RKO (cell line): ENCODE measurements around the gene MMP14.

Experiments
- DNase-seq: peaks from one replicate; pipeline ENCODE4 v3.0.0-alpha.2; 2016; ENCODE audit warnings: low spot score

The MMP14 gene

DNA sequence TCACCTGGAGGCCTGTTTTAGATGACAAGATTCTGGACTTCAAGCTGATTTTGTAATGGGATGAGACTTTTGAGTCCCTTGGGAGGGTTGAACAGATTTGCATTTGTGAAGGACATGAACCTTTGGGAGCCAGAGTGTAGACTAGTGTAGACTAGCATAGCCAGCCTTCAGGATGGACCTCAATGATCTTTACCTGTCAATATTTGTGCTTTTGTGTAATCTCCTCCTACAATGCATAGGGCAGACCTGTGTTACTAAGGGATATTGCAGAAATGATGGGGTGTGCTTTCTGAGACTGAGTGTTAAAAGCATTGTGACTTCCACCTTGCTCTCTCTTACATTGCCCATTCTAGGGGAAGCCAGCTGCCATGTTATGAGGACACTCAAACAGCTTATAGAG lies 25.3 kb downstream of the MMP14 start:
- DNase-seq: no peak

DNA sequence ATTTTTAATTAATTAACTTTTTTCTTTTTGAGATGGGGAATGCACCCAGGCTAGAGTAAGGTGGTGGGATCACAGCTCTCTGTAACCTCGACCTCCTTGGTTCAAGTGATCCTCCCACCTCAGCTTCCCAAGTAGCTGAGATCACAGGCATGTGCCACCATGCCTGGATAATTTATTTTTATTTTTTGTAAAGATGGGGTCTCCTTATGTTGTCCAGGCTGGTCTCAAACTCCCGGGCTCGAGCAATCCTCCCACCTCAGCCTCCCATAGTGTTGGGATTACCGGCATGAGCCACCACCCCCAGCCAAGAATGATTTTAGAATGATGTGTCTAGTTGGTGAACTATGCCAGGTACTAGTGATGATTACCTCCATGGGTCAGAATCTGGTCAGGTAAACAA lies 28.6 kb downstream of the MMP14 start:
- DNase-seq: no peak

DNA sequence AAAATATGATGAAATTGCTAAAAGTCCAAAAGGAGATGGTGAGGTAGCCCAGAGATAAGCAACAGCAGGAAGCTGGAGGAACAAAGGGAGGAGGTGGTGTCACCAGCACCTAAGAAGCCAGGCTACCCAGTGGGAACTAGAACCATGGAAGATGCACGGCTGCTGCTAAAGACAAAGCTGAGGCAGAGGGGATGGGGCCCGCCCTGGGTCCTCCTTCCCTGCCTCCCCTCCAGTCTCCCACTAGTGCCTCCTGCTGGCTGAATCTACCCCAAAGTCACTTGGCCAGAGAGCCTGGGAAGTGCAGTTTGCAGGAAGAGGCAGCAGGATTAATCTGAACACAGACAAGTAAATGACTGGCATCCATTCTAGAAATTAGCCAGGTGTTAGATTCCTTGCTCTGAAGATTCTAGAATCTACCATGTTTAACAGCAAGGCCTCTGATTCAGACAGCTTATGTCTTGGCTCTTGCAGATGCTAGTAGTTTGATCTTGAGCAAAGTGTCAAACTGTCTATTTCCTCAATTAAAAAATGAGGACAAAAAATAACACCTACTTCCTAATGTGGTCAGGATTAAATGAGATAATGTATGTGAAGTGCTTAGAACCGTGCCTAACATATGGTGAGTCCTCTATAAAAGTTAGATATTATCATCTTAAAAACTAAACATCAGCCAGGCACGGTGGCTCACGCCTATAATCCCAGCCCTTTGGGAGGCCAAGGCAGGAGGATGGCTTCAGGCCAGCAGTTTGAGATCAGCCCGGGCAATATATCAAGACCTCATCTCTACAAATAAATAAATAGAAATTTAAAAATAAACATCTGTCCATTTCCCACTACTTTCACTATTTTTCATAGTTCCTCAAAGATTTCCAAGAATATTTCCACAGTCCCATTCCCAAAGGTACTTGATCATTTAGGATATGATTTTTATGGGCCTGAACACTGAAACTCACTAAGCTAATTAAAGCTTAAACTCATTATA lies 29.3 kb downstream of the MMP14 start:
- no peak for DNase-seq

DNA sequence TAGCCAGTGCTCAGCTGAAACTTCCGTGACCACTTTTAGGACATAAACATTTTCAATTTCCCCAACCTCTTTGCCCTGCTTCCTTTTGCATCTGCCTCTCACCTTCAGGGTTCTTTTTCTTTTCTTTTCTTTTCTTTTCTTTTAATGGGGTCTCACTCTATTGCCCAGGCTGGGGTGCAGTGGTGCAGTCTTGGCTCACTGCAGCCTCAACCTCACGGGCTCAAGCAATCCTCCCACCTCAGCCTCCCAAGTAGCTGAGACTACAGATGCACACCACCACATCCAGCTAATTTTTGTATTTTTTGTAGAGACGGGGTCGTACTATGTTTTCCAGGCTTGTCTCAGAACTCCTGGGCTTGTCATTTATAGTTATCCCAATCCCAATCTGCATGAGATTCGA lies 30.5 kb downstream of the MMP14 start:
- DNase-seq: no peak

DNA sequence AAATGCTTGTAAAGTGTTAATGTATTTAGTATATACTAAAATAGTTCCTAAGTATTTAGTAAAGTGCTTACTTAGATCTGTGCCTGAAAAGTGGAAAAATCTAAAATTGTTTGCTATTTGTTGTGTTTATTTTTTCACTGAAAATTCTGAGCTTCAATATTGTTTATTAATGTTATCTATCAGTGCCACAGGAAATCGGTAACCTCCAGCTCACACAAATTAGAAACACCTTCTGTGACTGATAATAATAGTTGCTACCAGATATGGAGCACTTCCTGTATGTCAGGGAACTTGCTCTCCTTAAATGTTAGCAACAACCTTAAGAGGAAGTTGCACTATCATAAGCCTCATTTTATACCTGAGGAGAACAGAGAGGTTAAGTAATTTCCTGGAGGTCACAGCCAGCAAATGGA lies 34.4 kb downstream of the MMP14 start:
- no peak for DNase-seq

DNA sequence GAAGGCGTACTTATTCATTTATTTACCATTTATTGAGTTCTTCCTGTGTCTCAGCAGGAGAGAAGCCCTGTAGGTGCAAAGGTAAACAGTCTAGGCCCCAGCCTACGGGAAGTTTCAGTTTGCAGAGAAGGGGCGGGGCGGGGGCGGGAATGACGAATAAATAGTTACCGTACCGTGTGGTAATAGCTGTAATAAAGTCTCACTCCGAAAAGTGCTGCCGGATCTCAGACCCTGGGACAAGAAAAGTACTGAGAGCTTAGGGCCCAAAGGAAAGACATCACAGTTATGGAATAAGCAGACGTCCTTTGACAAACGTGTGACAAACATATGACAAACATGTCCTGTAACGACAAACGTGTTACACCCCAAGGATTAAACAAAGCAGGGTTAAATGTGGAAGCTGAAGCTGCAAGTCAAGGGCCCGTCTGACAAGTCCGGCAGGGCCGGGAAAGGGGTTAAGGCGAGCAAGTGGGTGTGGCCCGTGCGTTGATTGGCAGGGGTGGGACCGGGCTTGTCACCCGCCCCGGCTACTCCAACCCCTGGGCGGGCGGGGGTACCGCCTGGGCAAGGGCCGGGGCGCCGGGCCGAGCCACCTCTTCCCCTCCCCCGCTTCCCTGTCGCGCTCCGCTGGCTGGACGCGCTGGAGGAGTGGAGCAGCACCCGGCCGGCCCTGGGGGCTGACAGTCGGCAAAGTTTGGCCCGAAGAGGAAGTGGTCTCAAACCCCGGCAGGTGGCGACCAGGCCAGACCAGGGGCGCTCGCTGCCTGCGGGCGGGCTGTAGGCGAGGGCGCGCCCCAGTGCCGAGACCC lies 35.0 kb downstream of the MMP14 start, which contains the start of gene LRP10:
Gene LRP10, plus strand, starts transcription at position 517 of the 809 bp plus-strand sequence. CDS start 564 bp downstream, outside the sequence.
- peak; percentile 95 for DNase-seq

DNA sequence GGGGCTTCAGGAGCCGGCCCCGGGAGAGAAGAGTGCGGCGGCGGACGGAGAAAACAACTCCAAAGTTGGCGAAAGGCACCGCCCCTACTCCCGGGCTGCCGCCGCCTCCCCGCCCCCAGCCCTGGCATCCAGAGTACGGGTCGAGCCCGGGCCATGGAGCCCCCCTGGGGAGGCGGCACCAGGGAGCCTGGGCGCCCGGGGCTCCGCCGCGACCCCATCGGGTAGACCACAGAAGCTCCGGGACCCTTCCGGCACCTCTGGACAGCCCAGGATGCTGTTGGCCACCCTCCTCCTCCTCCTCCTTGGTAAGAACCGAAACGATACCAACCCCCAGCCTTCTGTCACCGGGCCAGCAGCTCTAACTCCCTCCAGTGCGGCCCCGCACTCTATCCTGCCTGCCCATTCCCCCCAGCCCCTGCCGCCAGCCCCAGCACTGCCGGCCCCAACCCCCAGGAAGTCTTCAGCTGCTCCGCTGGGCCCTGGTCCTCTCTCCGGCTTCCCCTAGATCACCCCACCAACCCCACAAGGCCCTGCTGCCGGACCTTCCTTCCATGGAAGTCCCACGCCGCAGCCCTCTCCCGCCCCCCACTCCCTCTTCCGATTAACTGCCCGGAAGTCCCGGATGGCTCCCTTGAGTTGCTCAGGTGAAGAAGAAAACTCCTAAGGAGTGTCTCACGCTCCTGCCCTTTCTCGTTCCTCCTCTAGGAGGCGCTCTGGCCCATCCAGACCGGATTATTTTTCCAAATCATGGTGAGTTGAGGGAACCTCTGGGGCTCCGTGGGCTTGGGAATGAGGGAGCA lies 35.8 kb downstream of the MMP14 start:
- peak; percentile 87 for DNase-seq

DNA sequence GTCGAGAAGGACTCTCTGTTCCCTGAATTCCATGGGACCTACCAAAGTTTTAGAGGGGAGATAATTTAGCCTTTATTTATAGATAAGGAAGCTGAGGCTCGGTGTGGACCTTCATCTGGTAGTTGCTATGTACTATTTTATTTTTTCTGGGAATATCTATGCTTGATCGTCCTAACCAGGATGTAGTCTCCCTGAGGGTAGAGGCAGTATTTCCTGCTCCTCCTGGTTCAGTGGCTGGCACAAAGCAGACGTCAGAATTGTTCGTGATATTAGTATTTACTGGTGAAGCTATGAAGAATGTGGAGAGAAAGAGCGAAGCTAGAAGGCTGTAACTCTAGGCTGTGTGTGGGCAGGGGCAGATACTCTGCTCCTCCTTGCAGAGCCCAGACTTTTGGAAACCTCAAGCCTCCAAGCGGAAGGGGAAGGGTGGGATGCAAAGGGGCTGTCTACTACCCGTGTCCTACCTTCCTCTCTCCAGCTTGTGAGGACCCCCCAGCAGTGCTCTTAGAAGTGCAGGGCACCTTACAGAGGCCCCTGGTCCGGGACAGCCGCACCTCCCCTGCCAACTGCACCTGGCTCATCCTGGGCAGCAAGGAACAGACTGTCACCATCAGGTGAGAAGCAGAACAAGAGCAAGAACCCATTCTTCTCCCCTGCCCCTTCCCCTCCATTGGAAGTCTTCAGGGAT lies 36.6 kb downstream of the MMP14 start:
- DNase-seq: no peak

DNA sequence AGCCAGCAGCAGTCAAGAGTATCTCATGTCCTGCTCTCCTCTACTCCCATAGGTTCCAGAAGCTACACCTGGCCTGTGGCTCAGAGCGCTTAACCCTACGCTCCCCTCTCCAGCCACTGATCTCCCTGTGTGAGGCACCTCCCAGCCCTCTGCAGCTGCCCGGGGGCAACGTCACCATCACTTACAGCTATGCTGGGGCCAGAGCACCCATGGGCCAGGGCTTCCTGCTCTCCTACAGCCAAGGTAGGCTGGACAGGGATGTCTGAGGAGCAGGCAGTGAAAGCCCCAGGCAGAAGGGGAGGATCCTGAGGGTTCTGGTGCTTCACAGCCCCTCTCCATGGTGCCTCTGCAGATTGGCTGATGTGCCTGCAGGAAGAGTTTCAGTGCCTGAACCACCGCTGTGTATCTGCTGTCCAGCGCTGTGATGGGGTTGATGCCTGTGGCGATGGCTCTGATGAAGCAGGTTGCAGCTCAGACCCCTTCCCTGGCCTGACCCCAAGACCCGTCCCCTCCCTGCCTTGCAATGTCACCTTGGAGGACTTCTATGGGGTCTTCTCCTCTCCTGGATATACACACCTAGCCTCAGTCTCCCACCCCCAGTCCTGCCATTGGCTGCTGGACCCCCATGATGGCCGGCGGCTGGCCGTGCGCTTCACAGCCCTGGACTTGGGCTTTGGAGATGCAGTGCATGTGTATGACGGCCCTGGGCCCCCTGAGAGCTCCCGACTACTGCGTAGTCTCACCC lies 38.8 kb downstream of the MMP14 start:
- no peak for DNase-seq

DNA sequence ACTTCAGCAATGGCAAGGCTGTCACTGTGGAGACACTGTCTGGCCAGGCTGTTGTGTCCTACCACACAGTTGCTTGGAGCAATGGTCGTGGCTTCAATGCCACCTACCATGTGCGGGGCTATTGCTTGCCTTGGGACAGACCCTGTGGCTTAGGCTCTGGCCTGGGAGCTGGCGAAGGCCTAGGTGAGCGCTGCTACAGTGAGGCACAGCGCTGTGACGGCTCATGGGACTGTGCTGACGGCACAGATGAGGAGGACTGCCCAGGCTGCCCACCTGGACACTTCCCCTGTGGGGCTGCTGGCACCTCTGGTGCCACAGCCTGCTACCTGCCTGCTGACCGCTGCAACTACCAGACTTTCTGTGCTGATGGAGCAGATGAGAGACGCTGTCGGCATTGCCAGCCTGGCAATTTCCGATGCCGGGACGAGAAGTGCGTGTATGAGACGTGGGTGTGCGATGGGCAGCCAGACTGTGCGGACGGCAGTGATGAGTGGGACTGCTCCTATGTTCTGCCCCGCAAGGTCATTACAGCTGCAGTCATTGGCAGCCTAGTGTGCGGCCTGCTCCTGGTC lies 39.4 kb downstream of the MMP14 start:
- DNase-seq: no peak

DNA sequence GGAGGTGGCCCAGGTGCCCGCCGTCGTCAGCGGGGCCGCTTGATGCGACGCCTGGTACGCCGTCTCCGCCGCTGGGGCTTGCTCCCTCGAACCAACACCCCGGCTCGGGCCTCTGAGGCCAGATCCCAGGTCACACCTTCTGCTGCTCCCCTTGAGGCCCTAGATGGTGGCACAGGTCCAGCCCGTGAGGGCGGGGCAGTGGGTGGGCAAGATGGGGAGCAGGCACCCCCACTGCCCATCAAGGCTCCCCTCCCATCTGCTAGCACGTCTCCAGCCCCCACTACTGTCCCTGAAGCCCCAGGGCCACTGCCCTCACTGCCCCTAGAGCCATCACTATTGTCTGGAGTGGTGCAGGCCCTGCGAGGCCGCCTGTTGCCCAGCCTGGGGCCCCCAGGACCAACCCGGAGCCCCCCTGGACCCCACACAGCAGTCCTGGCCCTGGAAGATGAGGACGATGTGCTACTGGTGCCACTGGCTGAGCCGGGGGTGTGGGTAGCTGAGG lies 40.7 kb downstream of the MMP14 start:
- no peak for DNase-seq

DNA sequence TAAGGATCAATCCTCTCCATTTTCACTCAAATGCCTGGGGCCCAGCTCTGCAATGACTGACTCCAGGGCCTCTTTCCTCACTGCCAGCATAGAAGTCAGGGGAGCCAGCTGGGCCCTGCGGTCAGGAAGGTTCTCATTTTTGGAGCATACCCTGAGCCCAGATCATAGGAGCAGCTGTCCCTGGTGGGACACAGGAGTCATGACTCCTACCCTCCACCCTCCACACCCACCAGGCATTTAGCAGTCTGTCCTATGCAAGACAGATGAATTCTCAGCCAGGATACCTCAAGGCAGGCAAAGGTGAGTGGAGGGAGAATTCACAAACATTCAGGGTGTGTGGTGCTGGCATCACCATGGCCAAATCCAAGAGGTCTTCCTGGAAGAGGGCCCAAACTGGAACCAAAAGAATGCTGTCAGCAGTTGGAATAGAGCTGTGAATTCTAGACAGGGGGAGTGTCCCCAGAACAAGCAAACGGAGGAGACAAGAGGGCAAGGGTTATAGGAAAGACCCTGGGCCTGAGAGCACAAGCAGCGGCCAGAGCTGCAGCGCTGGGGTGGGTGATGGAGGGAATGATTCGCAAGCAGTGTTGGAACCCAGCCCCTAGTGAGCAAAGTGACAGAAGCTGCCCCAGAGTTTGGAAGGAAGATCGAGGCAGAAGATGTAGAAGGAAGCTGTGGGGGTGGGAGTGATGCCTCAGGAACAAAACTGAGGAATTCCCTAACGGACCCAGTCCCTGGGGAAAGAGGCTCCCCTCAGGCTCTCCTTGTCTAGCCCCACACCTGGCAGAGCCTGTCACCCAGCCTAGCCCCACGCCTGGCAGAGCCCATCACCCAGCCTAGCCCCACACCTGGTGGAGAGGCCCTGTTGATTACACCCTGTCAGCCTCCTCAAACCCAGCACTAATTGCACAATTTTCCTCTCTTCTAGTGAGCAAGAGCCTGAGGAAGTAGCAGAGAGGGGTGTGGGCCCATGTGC lies 42.2 kb downstream of the MMP14 start:
- no peak for DNase-seq

DNA sequence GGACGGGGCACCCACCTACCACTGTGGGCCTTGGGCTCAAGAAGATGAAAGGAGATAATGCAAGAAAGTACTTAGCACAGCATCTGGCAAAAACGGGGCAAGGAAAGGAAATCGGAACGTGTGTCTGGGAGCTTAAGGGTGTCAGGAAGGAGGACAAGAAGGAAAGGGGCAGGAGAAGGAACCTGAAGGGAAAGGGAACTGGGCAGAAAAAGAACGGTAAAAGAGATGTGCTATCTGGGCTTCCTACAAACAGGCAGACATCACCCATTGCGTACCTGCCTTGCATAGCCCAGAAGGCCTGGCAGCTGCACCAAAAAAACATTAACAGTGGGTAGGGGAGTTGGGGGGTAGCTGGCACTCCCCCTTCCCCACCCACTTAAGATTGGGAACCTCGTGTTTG lies 45.7 kb downstream of the MMP14 start:
- DNase-seq: no peak

DNA sequence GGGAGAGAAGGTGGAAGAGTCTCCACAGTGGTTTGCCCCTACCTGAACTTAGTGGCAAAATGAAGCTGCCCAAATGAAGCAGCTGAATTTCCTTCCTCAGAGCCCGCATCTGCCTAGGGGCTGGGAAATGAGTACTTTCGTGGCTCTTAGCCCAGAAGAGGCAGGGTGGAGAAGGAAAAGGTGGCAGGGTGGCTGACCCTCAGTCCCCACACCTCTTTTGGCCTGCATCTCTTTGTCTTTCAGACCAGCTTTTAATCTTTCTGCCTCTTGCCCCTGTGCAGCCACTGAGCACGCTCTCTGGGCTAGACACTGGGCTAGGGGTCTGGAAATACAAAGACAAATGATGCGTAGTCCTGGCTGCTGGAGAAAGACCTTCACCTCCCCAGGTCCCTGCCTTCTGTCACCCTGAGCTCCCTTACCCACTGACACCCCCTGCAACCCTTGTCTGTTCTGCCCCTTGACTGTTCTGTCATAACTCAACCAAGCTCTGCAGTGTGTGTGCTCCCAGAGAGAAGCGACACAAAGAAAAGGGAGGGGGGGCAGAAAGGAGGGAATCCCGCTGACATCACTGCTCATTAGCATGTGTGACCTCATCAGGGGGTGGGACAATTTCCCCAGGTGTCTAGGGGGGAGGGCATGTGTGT lies 46.3 kb downstream of the MMP14 start:
- no peak for DNase-seq

DNA sequence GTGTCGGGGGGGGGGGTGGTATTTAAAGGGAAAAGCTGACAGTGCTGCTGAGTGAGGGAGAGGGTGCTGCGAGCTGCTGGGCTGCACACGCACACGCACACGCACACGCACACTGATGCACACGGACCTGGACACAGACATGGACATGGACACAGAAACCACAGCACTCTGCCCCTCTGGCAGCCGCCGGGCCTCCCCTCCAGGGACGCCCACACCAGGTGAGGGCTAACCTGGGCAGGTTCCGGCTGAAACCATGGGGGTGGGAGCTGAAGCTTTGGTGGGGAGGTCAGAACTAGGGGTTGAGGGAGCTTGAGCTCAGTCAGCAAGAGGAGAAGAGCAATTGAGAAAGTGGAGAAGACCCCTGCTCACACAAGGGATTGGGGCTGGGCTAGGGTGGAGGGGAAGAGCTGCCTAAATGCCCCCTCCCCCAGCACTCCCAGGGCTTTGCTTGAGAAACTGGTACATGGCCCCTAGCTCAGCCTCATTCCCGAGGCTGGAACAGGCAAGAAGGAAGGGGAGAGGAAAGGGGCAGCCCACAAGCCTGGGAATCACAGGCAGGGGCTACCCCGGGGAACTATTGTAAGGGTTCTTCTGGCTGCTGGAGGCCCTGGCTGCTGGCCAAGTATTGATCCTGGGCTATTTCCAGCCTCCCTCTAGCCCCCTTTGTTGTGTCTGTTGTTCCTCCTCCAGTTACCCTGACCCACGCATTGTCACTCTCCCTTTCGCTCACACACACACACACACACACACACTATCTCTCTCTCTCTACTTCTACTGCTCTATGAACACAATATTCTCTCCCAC lies 47.0 kb downstream of the MMP14 start, which contains the start of gene REM2:
Gene REM2, plus strand, starts transcription at position 50 of the 804 bp plus-strand sequence. Its CDS starts 66 bp downstream, at position 116.
- no peak for DNase-seq

DNA sequence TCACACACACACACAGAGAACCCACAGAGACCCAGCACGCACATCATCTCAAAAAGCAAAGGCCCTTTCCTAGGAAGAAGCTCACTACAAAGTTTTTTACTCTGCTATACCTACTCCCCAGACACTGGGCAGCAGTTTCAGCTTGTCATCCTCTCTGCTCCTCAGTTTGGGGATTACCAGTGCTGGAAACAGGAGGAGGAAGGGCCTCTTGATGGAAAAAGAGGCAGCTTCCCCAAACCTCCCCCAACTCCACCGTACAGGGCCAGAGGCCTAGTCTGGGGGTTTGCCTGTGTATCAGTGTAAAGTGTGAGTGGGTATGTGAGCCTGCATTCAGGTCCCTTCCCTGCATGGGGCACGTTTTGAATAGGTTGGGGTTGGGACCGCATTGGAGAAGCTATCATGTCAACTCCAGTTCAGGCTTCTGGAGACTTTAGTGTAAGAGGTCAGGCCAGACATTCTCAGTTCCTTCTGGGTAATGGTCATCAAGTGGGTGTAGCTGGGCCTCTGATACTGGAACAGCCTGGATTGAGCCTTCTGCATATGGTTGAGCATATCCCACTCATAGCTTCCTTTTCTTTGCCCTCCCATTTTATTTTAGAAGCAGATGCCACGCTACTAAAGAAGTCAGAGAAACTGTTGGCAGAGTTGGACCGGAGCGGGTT lies 47.8 kb downstream of the MMP14 start:
- no peak for DNase-seq
